ENCODE results near the gene EIF4A2.

- TF ChIP-seq POLR2A (IDR thresholded peaks at IDR 0.05) = no peak
- TF ChIP-seq CTCF (IDR thresholded peaks at IDR 0.05) = no peak
These were observed 29.4 kb upstream of the EIF4A2 start for GRCh38 chr3:186754006-186754405.
